HG02840 (cell line): ENCODE results near the gene PRKAA2.
"Not testable (repeated sequence)": the region's sequence is repeated elsewhere in the genome, so short reads cannot be mapped to it uniquely, and the experiment has no call there.

Experiments
- ATAC-seq: cut with Tn5 transposase; IDR thresholded peaks from one replicate; pipeline ENCODE4 v1.9.1; 2021; ENCODE audit warnings: mild to moderate bottlenecking, moderate library complexity, moderate number of reproducible peaks; ENCODE audit not compliant: unreplicated experiment, low FRiP score

Gene PRKAA2

DNA sequence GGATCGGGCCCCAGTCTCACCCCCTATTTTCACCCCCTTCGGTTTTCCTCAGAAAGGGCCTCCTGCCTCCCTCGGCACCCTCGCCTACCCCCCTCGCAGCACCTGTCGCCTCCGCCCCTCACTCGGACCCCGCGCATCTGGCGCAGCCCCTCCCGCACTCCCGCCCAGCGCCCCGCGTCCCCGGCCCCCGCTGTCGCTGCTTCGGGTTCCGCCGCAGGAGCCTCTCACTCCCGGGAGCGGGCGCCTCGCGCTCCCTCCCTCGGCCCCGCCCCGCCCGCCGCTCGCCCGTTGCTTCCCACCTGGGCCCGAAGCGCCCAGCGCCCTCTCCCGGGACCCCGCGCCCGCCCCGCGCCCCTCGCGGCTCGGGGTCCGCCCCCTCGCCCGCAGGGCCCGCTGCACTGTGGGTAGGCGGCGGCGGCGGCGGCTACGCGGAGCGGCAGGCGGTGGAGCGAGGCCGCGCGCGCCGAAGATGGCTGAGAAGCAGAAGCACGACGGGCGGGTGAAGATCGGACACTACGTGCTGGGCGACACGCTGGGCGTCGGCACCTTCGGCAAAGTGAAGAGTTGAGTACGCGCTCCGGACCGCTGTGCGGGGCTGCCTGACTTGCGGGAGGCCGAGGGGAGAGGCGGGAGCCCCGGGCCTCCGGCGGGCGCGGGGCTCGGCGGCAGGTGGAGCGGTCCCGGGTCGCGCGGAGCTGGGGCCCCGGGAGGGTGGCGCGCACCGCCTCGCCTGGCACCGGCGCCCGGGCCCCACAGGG is at the start of gene PRKAA2:
Gene PRKAA2, plus strand, starts transcription at position 396 of the 758 bp plus-strand sequence. Its CDS starts 74 bp downstream, at position 470.
- ATAC-seq = no peak

DNA sequence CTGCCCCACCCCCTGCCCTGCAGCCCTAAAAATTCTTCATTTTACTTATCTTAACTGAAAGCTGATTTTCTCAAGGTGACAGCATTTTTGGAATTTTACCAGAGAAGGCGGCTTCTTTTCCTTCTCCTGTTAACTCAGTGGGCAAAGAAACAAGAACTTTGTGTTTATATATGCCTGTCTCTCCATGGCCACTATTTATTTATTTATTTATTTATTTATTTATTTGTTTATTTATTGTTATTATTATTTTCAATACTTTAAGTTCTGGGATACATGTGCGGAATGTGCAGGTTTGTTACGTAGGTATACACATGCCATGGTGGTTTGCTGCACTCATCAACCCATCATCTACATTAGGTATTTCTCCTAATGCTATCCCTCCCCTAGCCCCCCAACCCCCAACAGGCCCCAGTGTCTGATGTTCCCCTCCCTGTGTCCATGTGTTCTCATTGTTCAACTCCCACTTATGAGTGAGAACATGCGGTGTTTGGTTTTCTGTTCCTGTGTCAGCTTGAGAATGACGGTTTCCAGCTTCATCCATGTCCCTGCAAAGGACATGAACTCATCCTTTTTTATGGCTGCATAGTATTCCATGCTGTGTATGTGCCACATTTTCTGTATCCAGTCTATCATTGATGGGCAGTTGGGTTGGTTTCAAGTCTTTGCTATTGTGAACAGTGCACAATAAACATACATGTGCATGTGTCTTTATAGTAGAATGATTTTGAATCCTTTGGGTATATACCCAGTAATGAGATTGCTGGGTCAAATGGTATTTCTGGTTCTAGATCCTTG is 49.5 kb upstream of the PRKAA2 start:
- not testable (repeated sequence) for ATAC-seq

GRCh38 chr1:56610097-56610496 is 35.0 kb upstream of the PRKAA2 start:
- ATAC-seq = not testable (repeated sequence)

DNA sequence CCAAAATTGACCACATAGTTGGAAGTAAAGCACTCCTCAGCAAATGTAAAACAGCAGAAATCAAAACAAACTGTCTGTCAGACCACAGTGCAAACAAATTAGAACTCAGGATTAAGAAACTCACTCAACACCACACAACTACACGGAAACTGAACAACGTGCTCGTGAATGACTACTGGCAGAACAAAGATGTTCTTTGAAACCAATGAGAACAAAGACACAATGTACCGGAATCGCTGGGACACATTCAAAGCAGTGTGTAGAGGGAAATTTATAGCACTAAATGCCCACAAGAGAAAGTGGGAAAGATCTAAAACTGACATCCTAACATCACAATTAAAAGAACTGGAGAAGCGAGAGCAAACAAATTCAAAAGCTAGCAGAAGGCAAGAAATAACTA is 34.3 kb upstream of the PRKAA2 start:
- not testable (repeated sequence) for ATAC-seq

DNA sequence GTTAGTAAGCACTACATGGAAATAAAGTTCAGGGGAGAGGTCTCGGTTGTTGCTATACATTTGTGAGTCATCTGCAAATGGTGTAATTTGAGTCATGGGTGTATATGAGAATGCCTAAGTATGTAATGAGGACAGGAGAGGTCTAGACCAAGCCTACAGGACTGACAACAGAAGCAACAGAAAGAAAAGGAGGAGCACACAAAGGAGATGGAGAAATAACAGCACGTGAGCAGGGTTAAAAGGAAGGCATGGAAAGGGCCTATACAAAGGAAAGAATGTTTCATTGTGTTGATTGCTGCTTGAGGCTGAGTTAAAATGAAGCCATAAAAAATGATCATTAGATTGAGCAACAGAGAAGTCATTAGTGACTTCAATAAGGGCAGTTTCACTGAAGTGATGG is 28.0 kb upstream of the PRKAA2 start:
- no peak for ATAC-seq

DNA sequence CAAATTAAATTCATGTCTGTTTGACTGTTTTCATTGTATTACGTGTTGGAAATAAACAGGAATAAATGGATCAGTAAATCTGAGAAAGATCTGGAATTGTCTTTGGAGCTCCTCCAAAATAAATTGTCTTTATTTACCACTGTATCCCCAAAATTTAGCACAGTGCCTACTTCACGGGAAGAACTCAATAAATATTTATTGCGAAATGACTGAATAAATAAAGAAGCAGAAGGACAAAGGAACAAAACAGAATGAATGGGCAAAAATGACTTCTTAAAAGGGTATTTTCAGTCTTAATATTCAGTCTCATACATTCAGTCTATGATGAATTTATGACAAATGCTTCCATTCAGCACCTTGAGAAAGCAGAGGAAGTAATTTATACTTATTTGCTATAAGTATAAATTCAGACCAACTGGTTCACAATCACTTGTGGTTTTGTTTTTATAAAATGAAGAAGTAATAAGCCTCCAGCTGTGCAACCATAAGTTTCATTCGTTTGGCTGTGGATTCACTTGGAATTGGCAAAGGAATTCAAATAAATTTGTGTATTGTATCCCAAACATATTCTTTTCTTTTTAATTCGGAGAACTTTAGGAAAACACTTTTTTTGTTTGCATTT is 19.2 kb upstream of the PRKAA2 start:
- ATAC-seq = no peak

DNA sequence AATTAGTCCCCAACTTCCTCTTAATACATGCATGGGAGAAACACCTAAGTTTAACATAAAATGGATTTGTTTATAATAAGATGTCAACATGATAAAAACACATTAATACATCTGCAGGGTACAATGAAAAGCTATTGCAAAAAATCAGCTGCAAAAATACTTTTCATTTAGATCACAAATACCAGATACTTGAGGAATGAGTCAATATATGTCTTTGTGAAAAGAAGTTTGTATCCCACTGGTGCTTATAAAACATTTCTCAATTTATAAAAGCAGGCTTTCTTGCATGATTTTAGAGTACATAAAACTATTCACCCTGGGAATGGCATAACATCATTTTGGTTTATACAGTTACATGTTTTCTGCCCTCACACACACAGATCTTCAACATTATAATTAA is 18.6 kb upstream of the PRKAA2 start:
- ATAC-seq = no peak

DNA sequence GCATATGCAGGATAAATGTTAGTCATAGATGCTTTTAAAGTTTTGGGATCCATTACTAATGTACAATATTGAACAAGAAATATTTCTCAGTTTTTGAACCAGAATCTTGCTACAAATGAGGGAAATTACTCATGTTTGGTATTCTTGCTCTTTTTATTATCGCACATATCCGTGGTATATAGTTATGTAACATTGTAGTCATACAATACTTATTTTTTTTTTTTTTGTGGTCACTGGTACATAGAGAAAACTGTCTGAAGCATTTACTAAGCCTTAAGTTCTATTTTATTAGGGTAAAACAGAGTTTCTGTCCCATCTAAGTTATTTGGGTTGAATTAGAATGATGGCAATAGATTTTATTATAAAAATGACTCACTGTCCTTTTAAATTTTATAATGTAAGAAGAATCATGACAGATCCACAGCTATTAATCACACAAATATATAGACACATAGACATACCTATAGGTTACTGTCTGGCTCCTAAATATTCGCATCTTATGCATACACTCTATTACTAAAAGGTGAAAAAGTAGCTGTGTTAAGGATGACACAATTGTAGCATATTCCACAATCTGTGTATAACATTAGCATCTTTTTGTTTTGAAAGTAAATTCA is 18.0 kb upstream of the PRKAA2 start:
- no peak for ATAC-seq

DNA sequence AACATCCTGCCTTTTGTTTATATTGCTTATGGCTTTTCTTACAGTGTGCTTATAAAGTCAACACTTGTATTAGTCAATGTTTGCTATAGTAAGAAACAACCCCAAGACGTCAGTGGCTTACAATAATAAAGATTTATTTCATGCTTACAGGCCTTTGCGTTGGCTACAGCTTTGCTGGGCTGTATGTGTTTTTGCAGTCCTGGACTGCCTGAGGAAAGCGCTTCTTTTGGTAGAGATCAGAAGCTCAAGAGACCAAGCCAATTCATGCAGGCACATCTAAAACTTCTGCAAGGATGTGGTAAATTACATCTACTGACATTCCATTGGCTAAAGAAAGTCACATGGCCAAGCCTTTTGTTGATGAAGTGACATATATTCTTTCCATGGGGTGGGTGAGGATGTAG is 17.5 kb upstream of the PRKAA2 start:
- no peak for ATAC-seq

DNA sequence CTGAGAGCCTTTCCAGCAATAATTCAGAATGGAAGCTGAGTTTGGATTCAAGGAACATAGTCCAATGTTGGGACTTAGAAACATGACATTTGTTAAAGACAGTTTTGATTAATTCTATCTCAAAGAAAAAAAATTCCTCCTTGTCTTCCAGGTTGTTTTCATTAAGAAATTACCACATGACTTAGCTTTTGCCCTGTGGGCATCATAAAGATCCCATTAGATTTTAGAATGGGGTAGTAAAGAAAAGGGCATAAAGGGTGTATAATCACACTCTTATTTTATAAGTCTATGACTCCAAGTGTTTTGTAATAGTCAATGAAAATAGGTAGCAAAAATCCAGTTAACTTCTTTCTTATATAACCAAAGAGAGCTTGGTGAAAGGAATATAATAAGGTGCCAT is 14.3 kb upstream of the PRKAA2 start:
- ATAC-seq = no peak

GRCh38 chr1:56631901-56632300 is 13.2 kb upstream of the PRKAA2 start:
- ATAC-seq = no peak

- ATAC-seq = no peak
Observed at GRCh38 chr1:56634981-56635380, 10.1 kb upstream of the PRKAA2 start.

DNA sequence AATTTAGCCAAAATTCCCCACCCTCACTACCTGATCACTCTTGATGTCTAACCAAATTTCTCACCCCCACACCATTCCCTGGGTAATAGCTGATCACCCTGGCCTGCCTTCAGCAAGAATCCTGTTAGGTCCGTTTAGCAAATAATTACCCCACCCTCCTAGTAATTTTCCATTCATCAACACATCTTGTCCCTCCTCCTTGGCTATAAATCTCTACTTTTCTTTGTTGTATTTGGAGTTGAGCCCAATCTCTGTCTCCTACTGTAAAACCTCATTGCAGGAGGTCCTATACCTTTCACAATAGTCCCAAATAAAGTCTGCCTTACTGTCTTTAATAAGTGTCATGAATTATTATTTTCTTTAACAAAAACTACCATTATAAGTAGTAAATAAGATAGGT is 6.9 kb upstream of the PRKAA2 start:
- no peak for ATAC-seq

GRCh38 chr1:56639211-56639610 is 5.9 kb upstream of the PRKAA2 start:
- no peak for ATAC-seq

- no peak for ATAC-seq
Observed at GRCh38 chr1:56643661-56644060, 1.5 kb upstream of the PRKAA2 start.

GRCh38 chr1:56644064-56644918 is 823 bp upstream of the PRKAA2 start:
- ATAC-seq = no peak

- ATAC-seq = no peak
Observed at GRCh38 chr1:56645677-56646305, 677 bp downstream of the PRKAA2 start.

DNA sequence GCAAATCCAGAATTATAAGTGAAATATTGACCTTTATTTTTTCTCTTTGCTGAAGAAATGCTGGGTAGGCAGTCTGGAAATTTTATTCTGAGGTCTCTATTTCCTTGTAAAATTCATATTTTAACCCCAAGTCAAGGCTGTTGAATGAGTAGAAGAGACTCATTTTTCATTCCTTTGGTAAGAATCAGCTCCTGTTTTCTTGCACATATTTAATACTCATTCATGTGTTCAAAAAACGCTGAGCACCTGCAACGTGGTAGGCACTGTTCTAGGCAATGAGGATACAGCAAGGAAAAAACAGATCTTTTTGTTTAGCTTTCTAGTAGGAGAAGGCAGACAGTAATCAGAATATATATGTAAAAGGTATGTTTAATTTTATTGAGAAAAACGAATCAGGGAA is 1.5 kb downstream of the PRKAA2 start:
- ATAC-seq = no peak

DNA sequence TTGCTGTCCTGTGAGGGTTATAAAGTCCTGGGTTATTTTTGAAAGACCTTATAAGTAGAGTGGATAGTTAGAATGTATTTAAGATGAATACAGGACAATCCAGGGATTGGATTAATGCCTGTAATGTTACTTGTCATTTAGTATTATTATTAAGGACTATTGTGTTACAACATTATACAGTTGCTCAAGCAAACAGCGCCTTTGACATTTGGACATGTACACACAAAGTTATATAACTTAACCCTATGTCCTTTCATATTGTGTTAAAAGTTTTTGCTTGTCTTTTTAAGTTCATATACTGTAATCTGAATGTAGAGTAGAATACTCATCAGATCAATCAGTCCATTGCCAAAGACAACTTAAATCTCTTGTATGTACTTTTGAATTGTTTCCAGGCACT is 2.0 kb downstream of the PRKAA2 start:
- ATAC-seq = no peak

DNA sequence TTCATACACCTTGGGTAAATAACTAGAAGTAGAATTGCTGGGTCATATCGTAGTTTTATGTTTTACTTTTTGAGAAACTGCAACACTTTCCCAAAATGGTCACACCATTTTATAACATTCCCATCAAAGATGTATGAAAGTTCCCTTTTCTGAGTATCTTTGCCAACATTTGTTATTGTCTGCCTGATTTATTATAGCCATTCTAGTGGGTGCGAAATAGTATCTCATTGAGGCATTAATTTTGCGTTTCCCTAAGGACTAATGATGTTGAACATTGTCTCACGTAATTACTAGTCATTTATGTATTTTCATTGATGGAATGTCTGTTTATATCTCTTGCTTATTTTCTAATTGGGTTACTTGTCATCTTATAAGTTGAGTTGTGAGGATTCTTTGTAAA is 3.4 kb downstream of the PRKAA2 start:
- no peak for ATAC-seq
